Panc1 (cell line): Measurements from ENCODE around the gene TRPM5. TPM values are rescaled to one million over a fixed set of nuclear protein-coding genes. Genes with fewer than 3 reads are reported as not detected.

Experiments used
- ATAC-seq: fragments of 200-7000 bp; cut with Tn5 transposase; 2 replicates; pipeline ENCODE4 v1.9.1; 2020; ENCODE audit warnings: mild to moderate bottlenecking, moderate library complexity
- BruUV-seq: library from RNA; stranded (reverse); fragments of 400-500 nt; replicated peaks from 2 replicates; lab custom pipeline; 2021; lab: Mats Ljungman, UMichigan
- CTCF ChIA-PET: fragments of 300-600 bp; sonication (Branson Sonifier 250); formaldehyde crosslinking; loops from one replicate; lab custom pipeline; 2022; ENCODE audit warnings: antibody characterized with exemption; lab: Charles Lee
- POLR2A ChIA-PET: fragments of 300-600 bp; sonication (Branson Sonifier 250); formaldehyde crosslinking; loops from one replicate; lab custom pipeline; 2022; ENCODE audit warnings: antibody characterized with exemption; lab: Charles Lee
- DNase-seq: peaks from one replicate; pipeline ENCODE4 v3.0.0-alpha.2; 2010; ENCODE audit warnings: low read depth, low spot score
- H3K27ac ChIP-seq: 2 replicates; pipeline ENCODE4 v1.5.1; 2011; ENCODE audit warnings: mild to moderate bottlenecking, low read length, inconsistent platforms
- H3K27me3 ChIP-seq: fragments of 200-500 bp; sonication (Bioruptor generic); 2 replicates; pipeline ENCODE4 v1.6.0; 2014; ENCODE audit warnings: low read length, inconsistent platforms; ENCODE audit not compliant: control insufficient read depth, insufficient read depth
- H3K36me3 ChIP-seq: fragments of 200-500 bp; sonication (Bioruptor generic); 2 replicates; pipeline ENCODE4 v1.5.1; 2014; ENCODE audit warnings: inconsistent platforms, mild to moderate bottlenecking, low read length, moderate library complexity; ENCODE audit not compliant: control insufficient read depth, insufficient read depth
- H3K4me1 ChIP-seq: 2 replicates; pipeline ENCODE4 v1.5.1; 2011; ENCODE audit warnings: inconsistent platforms, mild to moderate bottlenecking, low read length, moderate library complexity; ENCODE audit not compliant: control insufficient read depth, insufficient read depth
- H3K4me3 ChIP-seq, 2 experiments: 2 replicates each; pipeline ENCODE4 v1.5.1; 2011 to 2012; ENCODE audit warnings: low read depth in 2 of 2, low read length in 2 of 2, mild to moderate bottlenecking in 2 of 2, inconsistent platforms in 1 of 2, moderate library complexity in 1 of 2
- H3K9me3 ChIP-seq: fragments of 200-500 bp; sonication (Bioruptor generic); 2 replicates; pipeline ENCODE4 v1.5.1; 2014; ENCODE audit warnings: low read depth, mild to moderate bottlenecking, inconsistent platforms, low read length, moderate library complexity; ENCODE audit not compliant: control insufficient read depth, insufficient read depth
- POLR2AphosphoS5 ChIP-seq: IDR thresholded peaks from 2 replicates; pipeline ENCODE4 v1.6.1; 2012; ENCODE audit warnings: mild to moderate bottlenecking, low read depth, low read length, moderate library complexity
- SIN3A ChIP-seq: IDR thresholded peaks from 2 replicates; pipeline ENCODE4 v1.6.1; 2012; ENCODE audit warnings: low read depth, mild to moderate bottlenecking, low read length, moderate library complexity, borderline replicate concordance; ENCODE audit not compliant: insufficient read depth
- TCF7L2 ChIP-seq: IDR thresholded peaks from 2 replicates; pipeline ENCODE4 v1.6.1; 2011; ENCODE audit warnings: mild to moderate bottlenecking, low read depth, low read length, inconsistent platforms
- in situ Hi-C: cut with HindIII; loops from 2 replicates; pipeline ENCODE4 v1.10.0; 2016; ENCODE audit warnings: low sequenced_read_pairs, low pct_unique_long_range_greater_than_20kb
- intact Hi-C: fragments of 100-400 bp; cut with micrococcal nuclease; formaldehyde crosslinking; loops from one replicate; pipeline ENCODE4 v1.10.0; 2022; ENCODE audit not compliant: unreplicated experiment
- total RNA-seq: library from RNA; stranded (reverse); gene quantifications from one replicate; pipeline ENCODE4 v1.2.1, GENCODE V29; 2021; ENCODE audit not compliant: unreplicated experiment
- TF ChIP-seq, protein P1 (sequence below), 2 experiments: IDR thresholded peaks; 2 replicates each; pipeline ENCODE4 v1.6.1; 2011 to 2012; ENCODE audit warnings: low read depth in 2 of 2, control low read depth in 1 of 2, low read length in 1 of 2, mild to moderate bottlenecking in 1 of 2, moderate library complexity in 1 of 2; ENCODE audit not compliant: insufficient read depth in 1 of 2
- TF ChIP-seq, protein P2 (sequence below): fragments of 450-650 bp; IDR thresholded peaks from 2 replicates; pipeline ENCODE4 v1.5.1; 2017; ENCODE audit warnings: mild to moderate bottlenecking

Gene TRPM5
- total RNA-seq, 1 experiment from 2014 or later: 0.08 TPM

DNA sequence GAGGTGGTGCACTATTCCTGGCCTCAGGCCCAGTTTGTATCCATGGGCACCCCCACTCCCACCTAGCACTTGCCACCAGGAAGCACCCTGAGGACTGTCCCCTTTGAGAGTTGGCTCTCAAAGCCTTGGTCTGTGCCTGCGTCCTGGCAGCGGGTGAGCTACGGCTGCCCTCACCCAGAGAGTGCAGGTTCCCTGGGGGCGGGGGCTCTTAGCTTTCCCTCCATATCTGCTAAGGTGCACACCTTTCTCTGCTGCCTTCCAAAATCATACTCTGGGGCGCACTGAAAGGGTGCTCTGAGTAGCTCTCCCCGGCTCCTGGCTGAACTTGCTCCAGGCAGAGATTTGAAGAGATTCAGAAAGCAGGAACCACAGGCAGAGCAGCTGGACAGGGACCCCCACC, 7.6 kb upstream of the TRPM5 start:
- ATAC-seq (no peak), DNase-seq (no peak)
- Histone ChIP-seq H3K27ac (no peak overlapping the region), H3K27me3 (peaks cover 7% of the 10 kb centered on the region), H3K9me3 (no peaks in the 10 kb centered on the region), H3K4me3 (no peak overlapping the region), H3K36me3 (no peaks in the 10 kb centered on the region), H3K4me1 (no peaks in the 10 kb centered on the region)
- intact Hi-C loops: no loop called here
- in situ Hi-C loops: no loop called here
- CTCF ChIA-PET: no interaction called here
- no TSS peak for BruUV-seq
- no peak for TF ChIP-seq SIN3A
- TF ChIP-seq, protein P1, sequence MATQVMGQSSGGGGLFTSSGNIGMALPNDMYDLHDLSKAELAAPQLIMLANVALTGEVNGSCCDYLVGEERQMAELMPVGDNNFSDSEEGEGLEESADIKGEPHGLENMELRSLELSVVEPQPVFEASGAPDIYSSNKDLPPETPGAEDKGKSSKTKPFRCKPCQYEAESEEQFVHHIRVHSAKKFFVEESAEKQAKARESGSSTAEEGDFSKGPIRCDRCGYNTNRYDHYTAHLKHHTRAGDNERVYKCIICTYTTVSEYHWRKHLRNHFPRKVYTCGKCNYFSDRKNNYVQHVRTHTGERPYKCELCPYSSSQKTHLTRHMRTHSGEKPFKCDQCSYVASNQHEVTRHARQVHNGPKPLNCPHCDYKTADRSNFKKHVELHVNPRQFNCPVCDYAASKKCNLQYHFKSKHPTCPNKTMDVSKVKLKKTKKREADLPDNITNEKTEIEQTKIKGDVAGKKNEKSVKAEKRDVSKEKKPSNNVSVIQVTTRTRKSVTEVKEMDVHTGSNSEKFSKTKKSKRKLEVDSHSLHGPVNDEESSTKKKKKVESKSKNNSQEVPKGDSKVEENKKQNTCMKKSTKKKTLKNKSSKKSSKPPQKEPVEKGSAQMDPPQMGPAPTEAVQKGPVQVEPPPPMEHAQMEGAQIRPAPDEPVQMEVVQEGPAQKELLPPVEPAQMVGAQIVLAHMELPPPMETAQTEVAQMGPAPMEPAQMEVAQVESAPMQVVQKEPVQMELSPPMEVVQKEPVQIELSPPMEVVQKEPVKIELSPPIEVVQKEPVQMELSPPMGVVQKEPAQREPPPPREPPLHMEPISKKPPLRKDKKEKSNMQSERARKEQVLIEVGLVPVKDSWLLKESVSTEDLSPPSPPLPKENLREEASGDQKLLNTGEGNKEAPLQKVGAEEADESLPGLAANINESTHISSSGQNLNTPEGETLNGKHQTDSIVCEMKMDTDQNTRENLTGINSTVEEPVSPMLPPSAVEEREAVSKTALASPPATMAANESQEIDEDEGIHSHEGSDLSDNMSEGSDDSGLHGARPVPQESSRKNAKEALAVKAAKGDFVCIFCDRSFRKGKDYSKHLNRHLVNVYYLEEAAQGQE (IDR thresholded peaks at IDR 0.05; ENCODE audit: insufficient read depth in 1 of 2, low read depth in 2 of 2, low read length in 1 of 2): no peak
- TF ChIP-seq POLR2AphosphoS5: no peak
- TF ChIP-seq, protein P2, sequence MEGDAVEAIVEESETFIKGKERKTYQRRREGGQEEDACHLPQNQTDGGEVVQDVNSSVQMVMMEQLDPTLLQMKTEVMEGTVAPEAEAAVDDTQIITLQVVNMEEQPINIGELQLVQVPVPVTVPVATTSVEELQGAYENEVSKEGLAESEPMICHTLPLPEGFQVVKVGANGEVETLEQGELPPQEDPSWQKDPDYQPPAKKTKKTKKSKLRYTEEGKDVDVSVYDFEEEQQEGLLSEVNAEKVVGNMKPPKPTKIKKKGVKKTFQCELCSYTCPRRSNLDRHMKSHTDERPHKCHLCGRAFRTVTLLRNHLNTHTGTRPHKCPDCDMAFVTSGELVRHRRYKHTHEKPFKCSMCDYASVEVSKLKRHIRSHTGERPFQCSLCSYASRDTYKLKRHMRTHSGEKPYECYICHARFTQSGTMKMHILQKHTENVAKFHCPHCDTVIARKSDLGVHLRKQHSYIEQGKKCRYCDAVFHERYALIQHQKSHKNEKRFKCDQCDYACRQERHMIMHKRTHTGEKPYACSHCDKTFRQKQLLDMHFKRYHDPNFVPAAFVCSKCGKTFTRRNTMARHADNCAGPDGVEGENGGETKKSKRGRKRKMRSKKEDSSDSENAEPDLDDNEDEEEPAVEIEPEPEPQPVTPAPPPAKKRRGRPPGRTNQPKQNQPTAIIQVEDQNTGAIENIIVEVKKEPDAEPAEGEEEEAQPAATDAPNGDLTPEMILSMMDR: no peak
- TF ChIP-seq TCF7L2: no peak
- POLR2A ChIA-PET: interaction anchor here (0.6 kb wide), 1 partner anchor 536 kb away, joined by 3 read pairs; no protein-coding TSS in a partner anchor

GRCh38 chr11:2451336-2451735, 7.0 kb upstream of the TRPM5 start:
- DNase-seq (no peak), ATAC-seq (no peak)
- Histone ChIP-seq H3K27me3 (peaks cover 9% of the 10 kb centered on the region; the same call in 1 of the 2 replicates), H3K27ac (no peak overlapping the region), H3K4me1 (peaks cover under 1% of the 10 kb centered on the region; the same call in 1 of the 2 replicates), H3K36me3 (no peaks in the 10 kb centered on the region), H3K9me3 (no peaks in the 10 kb centered on the region), H3K4me3 (no peak overlapping the region)
- CTCF ChIA-PET: no interaction called here
- POLR2A ChIA-PET: no interaction called here
- no TSS peak for BruUV-seq
- in situ Hi-C loops (no loop called here), intact Hi-C loops (no loop called here)
- TF ChIP-seq, protein P1 (IDR thresholded peaks at IDR 0.05; ENCODE audit: insufficient read depth in 1 of 2, low read depth in 2 of 2, low read length in 1 of 2): no peak
- TF ChIP-seq SIN3A (no peak), TCF7L2 (no peak), POLR2AphosphoS5 (no peak)
- TF ChIP-seq, protein P2: no peak
